Fibroblast of lung (primary cell): ENCODE data around the gene CTDSP2.

Experiments used
- CTCF ChIP-seq, 2 donors: IDR thresholded peaks in 1 of 2; conservative IDR thresholded peaks in 1 of 2; 1 replicate in 1 of 2; 2 replicates in 1 of 2; pipeline ENCODE4 v1.5.1; 2011 to 2012; ENCODE audit warnings: low read length in 2 of 2, control low read depth in 1 of 2, inconsistent platforms in 1 of 2, low read depth in 1 of 2, mild to moderate bottlenecking in 1 of 2
- EZH2 ChIP-seq: IDR thresholded peaks from 2 replicates; pipeline ENCODE4 v1.5.1; 2012; ENCODE audit warnings: low read length, control low read depth, mild to moderate bottlenecking; ENCODE audit errors: missing control alignments

GRCh38 chr12:57854965-57855364 is 8.4 kb upstream of the CTDSP2 start:
- TF ChIP-seq CTCF (conservative IDR thresholded peaks at IDR 0.05 in 1 of 2, IDR thresholded peaks at IDR 0.05 in 1 of 2; ENCODE audit: low read depth in 1 of 2, low read length in 2 of 2) (no peak), EZH2 (no peak)
